GM10266 (cell line): Measurements from ENCODE around the gene NME2.

Experiments used
- DNase-seq: peaks from one replicate; pipeline ENCODE4 v3.0.0; 2012; ENCODE audit errors: extremely low spot score
- CTCF ChIP-seq: IDR thresholded peaks from 2 replicates; pipeline ENCODE4 v1.5.1; 2012; ENCODE audit warnings: mild to moderate bottlenecking, low read depth; ENCODE audit not compliant: control insufficient read depth, insufficient read depth; ENCODE audit errors: missing control alignments

The NME2 gene

DNA sequence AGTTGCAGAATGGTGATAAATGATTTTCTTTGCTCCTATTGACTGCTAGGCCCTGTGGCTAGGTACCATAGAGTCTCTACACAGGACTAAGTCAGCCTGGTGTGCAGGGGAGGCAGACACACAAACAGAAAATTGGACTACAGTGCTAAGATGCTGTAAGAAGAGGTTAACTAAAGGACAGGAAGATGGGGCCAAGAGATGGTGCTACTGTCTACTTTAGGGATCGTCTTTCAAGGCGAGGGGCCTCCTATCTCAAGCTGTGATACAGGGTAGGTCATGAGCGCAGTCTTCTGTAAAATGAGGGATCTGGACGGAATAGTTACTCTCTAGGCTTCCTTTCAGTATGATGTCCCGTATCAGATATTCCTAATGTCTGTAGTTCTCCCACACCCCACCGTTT lies 12.0 kb upstream of the NME2 start:
- DNase-seq, result no peak
- peak; percentile 2 for TF ChIP-seq CTCF

- DNase-seq, result no peak
- TF ChIP-seq CTCF, result no peak
Measured at GRCh38 chr17:51155416-51155815, 10.8 kb upstream of the NME2 start.

DNA sequence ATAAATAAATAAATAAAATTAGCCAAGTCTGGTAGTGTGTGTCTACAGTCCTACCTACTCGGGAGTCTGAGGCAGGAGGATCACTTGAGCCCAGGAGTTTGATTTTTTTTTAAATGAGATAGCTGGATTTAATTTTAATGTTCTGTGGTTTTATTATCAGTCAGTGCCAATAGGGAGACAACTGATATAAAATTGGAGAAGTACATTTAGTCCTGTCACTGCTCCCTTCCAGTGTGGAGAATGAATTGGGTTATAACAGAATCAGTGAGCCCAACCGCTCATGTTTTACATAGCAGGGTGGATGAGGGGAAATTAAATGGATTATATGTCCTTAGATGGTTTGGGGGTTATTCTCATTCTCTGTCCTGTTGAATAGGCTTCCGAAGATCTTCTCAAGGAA lies 6.6 kb upstream of the NME2 start:
- DNase-seq, result no peak
- TF ChIP-seq CTCF, result no peak

- no peak for DNase-seq
- no peak for TF ChIP-seq CTCF
Measured at GRCh38 chr17:51161541-51161940, 4.7 kb upstream of the NME2 start.

DNA sequence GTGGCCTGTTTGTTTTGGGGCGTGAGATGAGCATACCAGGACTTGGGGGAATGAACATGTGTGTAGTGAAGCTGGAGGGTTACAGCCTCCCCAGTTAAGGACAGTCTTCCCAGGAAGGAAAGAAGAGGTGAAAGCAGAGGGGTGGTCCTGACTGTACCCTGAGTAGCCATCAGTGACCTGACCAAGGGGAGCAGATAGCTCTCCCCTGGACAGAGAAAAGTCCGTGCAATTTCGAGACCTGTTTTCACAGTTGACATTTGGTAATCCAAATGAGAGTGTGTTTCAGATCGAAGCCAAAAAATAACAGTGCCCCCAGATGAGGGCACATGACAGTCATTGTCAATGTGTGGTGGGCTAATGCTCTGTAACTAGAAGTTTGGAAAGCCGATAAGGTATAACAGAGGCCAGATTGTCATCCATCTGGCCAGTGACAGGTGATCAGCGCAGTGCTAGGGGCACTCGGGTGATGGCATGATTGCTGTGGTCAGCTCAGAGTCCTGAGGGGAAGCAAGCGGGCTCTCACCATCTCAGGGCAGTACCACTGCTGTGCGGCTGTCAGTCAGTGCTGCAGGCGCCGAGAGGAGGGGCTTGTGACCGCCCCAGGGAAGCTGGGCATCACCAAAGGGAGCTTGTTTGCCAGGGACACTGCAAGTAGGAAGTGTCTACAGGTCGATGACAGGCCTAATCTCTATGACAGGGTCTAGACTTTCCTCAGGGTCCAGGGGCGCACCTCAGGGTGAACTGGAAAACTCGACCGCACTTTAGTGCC lies 1.1 kb upstream of the NME2 start:
- TF ChIP-seq CTCF, result no peak
- DNase-seq, result peak; percentile 20

GRCh38 chr17:51165680-51166197 lies 472 bp upstream of the NME2 start:
- peak; percentile 46 for DNase-seq
- no peak for TF ChIP-seq CTCF
